Neural cell (in vitro differentiated cells): ENCODE results near the gene MYO7B. TPM values are rescaled to one million over a fixed set of nuclear protein-coding genes. Genes with fewer than 3 reads are reported as not detected.

Source experiments
- H2AFZ ChIP-seq: fragments of 200-600, 300-800 bp; sonication (generic), shearing (Covaris generic); 2 replicates; pipeline ENCODE4 v1.6.0; 2014; ENCODE audit warnings: low read depth, mild to moderate bottlenecking, antibody characterized with exemption, low read length, moderate library complexity
- H3F3A ChIP-seq: fragments of 200-600 bp; shearing (Covaris generic); 2 replicates; pipeline ENCODE4 v1.6.1; 2016; ENCODE audit warnings: mild to moderate bottlenecking, moderate library complexity, mixed read lengths, antibody characterized with exemption, low read length; ENCODE audit not compliant: insufficient read depth, poor library complexity, severe bottlenecking
- H3K27ac ChIP-seq: fragments of 200-600, 300-800 bp; sonication (generic), shearing (Covaris generic); 2 replicates; pipeline ENCODE4 v1.5.1; 2014; ENCODE audit warnings: mild to moderate bottlenecking, low read length, moderate library complexity
- H3K27me3 ChIP-seq: fragments of 300-800, 200-600 bp; sonication (generic), shearing (Covaris generic); 2 replicates; pipeline ENCODE4 v1.6.0; 2014; ENCODE audit warnings: mild to moderate bottlenecking, low read depth, low read length, moderate library complexity; ENCODE audit not compliant: insufficient read depth
- H3K36me3 ChIP-seq: fragments of 300-800, 200-600 bp; sonication (generic), shearing (Covaris generic); 2 replicates; pipeline ENCODE4 v1.5.1; 2014; ENCODE audit warnings: mild to moderate bottlenecking, antibody characterized with exemption, low read length, moderate library complexity; ENCODE audit not compliant: insufficient read depth
- H3K4me2 ChIP-seq: fragments of 300-800, 200-600 bp; sonication (generic), shearing (Covaris generic); 2 replicates; pipeline ENCODE4 v1.6.0; 2014; ENCODE audit warnings: mild to moderate bottlenecking, low read length
- H3K4me3 ChIP-seq: fragments of 300-800, 200-600 bp; sonication (generic), shearing (Covaris generic); 2 replicates; pipeline ENCODE4 v1.5.1; 2014; ENCODE audit warnings: mild to moderate bottlenecking, low read length, moderate library complexity
- H3K79me2 ChIP-seq: fragments of 200-600 bp; shearing (Covaris generic); replicated peaks from 2 replicates; pipeline ENCODE4 v1.6.0; 2014; ENCODE audit warnings: mild to moderate bottlenecking, low read length, moderate library complexity; ENCODE audit not compliant: insufficient read depth
- H3K9ac ChIP-seq: fragments of 300-800, 200-600 bp; sonication (generic), shearing (Covaris generic); 2 replicates; pipeline ENCODE4 v1.6.1; 2016; ENCODE audit warnings: mild to moderate bottlenecking, low read length, mixed read lengths
- H3K9me2 ChIP-seq: fragments of 200-600 bp; shearing (Covaris generic); 2 replicates; pipeline ENCODE4 v1.6.1; 2016; ENCODE audit warnings: mild to moderate bottlenecking, low read length, mixed read lengths; ENCODE audit not compliant: insufficient read depth
- H3K9me3 ChIP-seq: fragments of 200-600, 300-800 bp; sonication (generic), shearing (Covaris generic); 2 replicates; pipeline ENCODE4 v1.6.1; 2016; ENCODE audit warnings: mild to moderate bottlenecking, mixed run types, low read length, moderate library complexity, mixed read lengths
- H4K20me1 ChIP-seq: fragments of 200-600 bp; shearing (Covaris generic); 2 replicates; pipeline ENCODE4 v1.6.1; 2016; ENCODE audit warnings: mild to moderate bottlenecking, mixed run types; ENCODE audit not compliant: insufficient read depth
- CTCF ChIP-seq: fragments of 450-650 bp; IDR thresholded peaks from 2 replicates; pipeline ENCODE4 v1.5.1; 2014; ENCODE audit warnings: antibody characterized with exemption, mild to moderate bottlenecking, moderate library complexity; ENCODE audit not compliant: poor library complexity, severe bottlenecking
- EP300 ChIP-seq: fragments of 450-650 bp; conservative IDR thresholded peaks from 2 replicates; pipeline ENCODE4 v1.6.1; 2014; ENCODE audit warnings: antibody characterized with exemption, mild to moderate bottlenecking, moderate library complexity; ENCODE audit not compliant: poor library complexity, severe bottlenecking
- EZH2 ChIP-seq: fragments of 200-600, 300-800 bp; shearing (Covaris generic), sonication (generic); IDR thresholded peaks from 2 replicates; pipeline ENCODE4 v1.6.1; 2014; ENCODE audit warnings: antibody characterized with exemption, low read length, borderline replicate concordance, mild to moderate bottlenecking; ENCODE audit not compliant: insufficient read depth, poor library complexity, severe bottlenecking
- MXI1 ChIP-seq: fragments of 450-650 bp; conservative IDR thresholded peaks from 2 replicates; pipeline ENCODE4 v1.6.1; 2014; ENCODE audit warnings: antibody characterized with exemption, mild to moderate bottlenecking; ENCODE audit not compliant: poor library complexity, severe bottlenecking
- POLR2AphosphoS5 ChIP-seq: IDR thresholded peaks from 2 replicates; pipeline ENCODE4 v1.6.1; 2012
- RAD21 ChIP-seq: fragments of 450-650 bp; conservative IDR thresholded peaks from 2 replicates; pipeline ENCODE4 v1.6.1; 2014; ENCODE audit warnings: antibody characterized with exemption, mild to moderate bottlenecking, moderate library complexity
- REST ChIP-seq: IDR thresholded peaks from 2 replicates; pipeline ENCODE4 v1.6.1; 2012; ENCODE audit warnings: borderline replicate concordance
- SMC3 ChIP-seq: fragments of 450-650 bp; conservative IDR thresholded peaks from 2 replicates; pipeline ENCODE4 v1.6.1; 2014; ENCODE audit warnings: antibody characterized with exemption, mild to moderate bottlenecking, moderate library complexity; ENCODE audit not compliant: poor library complexity
- TAF1 ChIP-seq: IDR thresholded peaks from 2 replicates; pipeline ENCODE4 v1.6.1; 2012; ENCODE audit warnings: low read depth
- polyA plus RNA-seq: library from polyadenylated mRNA; depleted of rRNA; stranded (reverse); fragments of >200 nt; gene quantifications from 2 replicates; pipeline ENCODE4 v1.2.3, GENCODE V29; 2014

MYO7B gene
- polyA plus RNA-seq, 1 donor from 2014 or later = 0.16 TPM

GRCh38 chr2:127655209-127656073 is 120.0 kb downstream of the MYO7B start:
- H3K9ac ChIP-seq = no peak overlapping the region
- no peak overlapping the region for H3K27ac ChIP-seq
- no peaks in the 10 kb centered on the region for H3K27me3 ChIP-seq
- no peak for TF ChIP-seq REST
- TF ChIP-seq POLR2AphosphoS5 = no peak
- TF ChIP-seq SMC3 = no peak
- no peak for TF ChIP-seq EP300
- no peak for TF ChIP-seq CTCF
- TF ChIP-seq MXI1 = no peak
- TF ChIP-seq TAF1 = no peak
- TF ChIP-seq EZH2 = no peak
- TF ChIP-seq RAD21 = no peak
- H3K79me2 ChIP-seq = no peaks in the 10 kb centered on the region
- H3K36me3 ChIP-seq = no peaks in the 10 kb centered on the region
- H3K4me3 ChIP-seq = no peak overlapping the region
- H3K9me2 ChIP-seq = no peaks in the 10 kb centered on the region
- H3F3A ChIP-seq = no peaks in the 10 kb centered on the region
- no peaks in the 10 kb centered on the region for H3K9me3 ChIP-seq
- no peaks in the 10 kb centered on the region for H4K20me1 ChIP-seq
- no peak overlapping the region for H2AFZ ChIP-seq
- H3K4me2 ChIP-seq = no peak overlapping the region

GRCh38 chr2:127656569-127657231 is 121.2 kb downstream of the MYO7B start:
- Histone ChIP-seq H3K4me2 (no peak overlapping the region), H2AFZ (no peak overlapping the region), H3K9ac (no peak overlapping the region), H3K4me3 (no peak overlapping the region), H4K20me1 (no peaks in the 10 kb centered on the region), H3K9me3 (no peaks in the 10 kb centered on the region), H3K27me3 (no peaks in the 10 kb centered on the region), H3K27ac (no peak overlapping the region), H3K36me3 (no peaks in the 10 kb centered on the region), H3K79me2 (no peaks in the 10 kb centered on the region), H3F3A (no peaks in the 10 kb centered on the region), H3K9me2 (no peaks in the 10 kb centered on the region)
- no peak for TF ChIP-seq POLR2AphosphoS5
